AG09309 (cell line): ENCODE data around the gene ALKBH7.

Source experiments
- DNase-seq: peaks from one replicate; pipeline ENCODE4 v3.0.0-alpha.2; 2010; ENCODE audit warnings: low read depth
- H3K4me3 ChIP-seq: 2 replicates; pipeline ENCODE4 v1.5.1; 2011; ENCODE audit warnings: mild to moderate bottlenecking, low read depth, low read length, moderate library complexity; ENCODE audit not compliant: control insufficient read depth
- TF ChIP-seq, protein P1 (sequence below): IDR thresholded peaks from 2 replicates; pipeline ENCODE4 v1.5.1; 2011; ENCODE audit warnings: mild to moderate bottlenecking, low read depth, low read length, inconsistent platforms; ENCODE audit not compliant: insufficient read depth, control insufficient read depth; ENCODE audit errors: missing control alignments

ALKBH7 gene

GRCh38 chr19:6413291-6413690, 40.7 kb downstream of the ALKBH7 start:
- TF ChIP-seq, protein P1, sequence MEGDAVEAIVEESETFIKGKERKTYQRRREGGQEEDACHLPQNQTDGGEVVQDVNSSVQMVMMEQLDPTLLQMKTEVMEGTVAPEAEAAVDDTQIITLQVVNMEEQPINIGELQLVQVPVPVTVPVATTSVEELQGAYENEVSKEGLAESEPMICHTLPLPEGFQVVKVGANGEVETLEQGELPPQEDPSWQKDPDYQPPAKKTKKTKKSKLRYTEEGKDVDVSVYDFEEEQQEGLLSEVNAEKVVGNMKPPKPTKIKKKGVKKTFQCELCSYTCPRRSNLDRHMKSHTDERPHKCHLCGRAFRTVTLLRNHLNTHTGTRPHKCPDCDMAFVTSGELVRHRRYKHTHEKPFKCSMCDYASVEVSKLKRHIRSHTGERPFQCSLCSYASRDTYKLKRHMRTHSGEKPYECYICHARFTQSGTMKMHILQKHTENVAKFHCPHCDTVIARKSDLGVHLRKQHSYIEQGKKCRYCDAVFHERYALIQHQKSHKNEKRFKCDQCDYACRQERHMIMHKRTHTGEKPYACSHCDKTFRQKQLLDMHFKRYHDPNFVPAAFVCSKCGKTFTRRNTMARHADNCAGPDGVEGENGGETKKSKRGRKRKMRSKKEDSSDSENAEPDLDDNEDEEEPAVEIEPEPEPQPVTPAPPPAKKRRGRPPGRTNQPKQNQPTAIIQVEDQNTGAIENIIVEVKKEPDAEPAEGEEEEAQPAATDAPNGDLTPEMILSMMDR, result no peak
- no peak overlapping the region for H3K4me3 ChIP-seq
- no peak for DNase-seq

DNA sequence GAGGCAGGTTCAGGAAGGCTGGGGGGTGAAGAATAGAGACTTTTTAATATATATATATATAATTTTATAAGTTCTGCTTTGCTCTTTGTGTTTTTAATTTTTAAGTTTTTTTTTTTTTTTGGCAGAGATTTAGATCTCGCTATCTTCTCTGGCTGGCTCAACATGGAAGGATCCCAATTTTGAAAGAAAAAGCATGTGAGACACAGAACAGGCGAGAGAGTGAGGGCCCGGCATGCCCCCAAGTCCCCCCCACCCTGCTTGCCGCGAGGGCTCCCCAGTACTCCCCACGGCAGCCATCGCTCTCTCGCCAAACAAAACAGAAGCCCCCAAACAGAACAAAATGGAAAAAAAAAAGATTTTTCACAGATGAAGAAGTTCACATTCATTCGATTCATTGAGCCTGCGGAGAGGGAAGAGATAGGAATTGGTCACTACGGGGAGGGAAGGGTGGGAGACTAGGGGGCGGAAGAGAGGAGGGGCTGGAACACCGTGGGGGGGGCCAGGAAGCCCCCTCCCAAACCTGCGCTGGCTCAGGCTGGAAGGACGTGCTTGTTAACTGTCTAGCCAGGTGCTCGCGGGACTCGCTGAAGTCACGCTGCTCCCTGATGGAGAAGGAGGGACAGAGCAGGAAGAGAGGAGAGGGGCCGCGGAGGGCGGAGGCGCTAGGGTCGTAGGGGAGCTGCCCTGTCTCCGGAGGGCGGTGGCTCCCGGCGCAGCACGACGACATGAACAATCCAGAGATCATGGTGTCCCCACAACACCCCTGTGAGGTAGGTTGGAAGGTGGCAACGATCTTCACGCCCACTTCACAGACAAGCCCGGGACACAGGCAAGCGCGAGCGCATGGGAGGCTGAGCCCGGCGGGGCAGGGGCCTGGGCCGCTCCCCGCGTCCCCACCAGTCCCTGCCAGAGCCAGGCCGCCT, 41.4 kb downstream of the ALKBH7 start:
- H3K4me3 ChIP-seq, result no peak overlapping the region
- TF ChIP-seq, protein P1, result no peak
- no peak for DNase-seq

GRCh38 chr19:6414793-6415590, 42.4 kb downstream of the ALKBH7 start:
- DNase-seq, result no peak
- TF ChIP-seq, protein P1, result no peak
- no peak overlapping the region for H3K4me3 ChIP-seq

GRCh38 chr19:6415591-6416190, 43.1 kb downstream of the ALKBH7 start:
- no peak overlapping the region for H3K4me3 ChIP-seq
- DNase-seq, result no peak
- TF ChIP-seq, protein P1, result no peak

DNA sequence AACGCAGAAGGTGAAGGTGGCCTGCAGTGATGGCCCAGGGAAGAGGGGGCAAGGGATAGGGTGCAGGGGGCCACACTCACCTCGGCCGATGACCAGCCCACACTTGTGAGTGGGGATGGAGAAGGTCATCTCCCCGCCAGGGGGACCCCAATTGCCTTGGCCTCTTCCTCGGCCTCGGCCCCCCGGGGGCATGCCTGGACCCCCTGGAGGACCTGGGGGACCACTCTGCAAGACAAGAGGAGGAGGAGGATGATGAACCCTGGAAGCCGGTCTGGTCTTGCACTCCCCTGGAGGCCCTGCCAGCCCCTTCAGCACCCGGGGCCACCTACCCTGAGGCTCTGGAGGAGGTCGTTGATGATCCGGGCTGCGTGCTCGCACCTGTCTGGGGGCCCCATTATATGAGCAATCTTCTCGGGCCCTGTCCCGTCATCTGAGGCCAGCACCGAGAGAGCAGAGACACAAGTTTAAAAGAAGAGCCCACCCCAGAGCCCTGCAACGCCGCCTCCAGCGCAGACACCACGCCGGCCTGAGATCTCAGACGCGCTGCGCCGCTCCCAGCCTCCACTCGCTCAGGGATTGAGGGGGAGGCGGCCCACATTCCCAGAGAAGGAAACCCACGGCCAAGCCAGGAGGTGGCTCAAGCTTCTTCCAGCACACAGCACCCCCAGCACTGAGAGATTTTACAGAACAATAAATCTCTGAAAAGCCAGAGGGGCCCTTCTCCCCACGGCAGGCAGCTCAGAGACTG, 44.2 kb downstream of the ALKBH7 start:
- no peak for DNase-seq
- TF ChIP-seq, protein P1, result no peak
- H3K4me3 ChIP-seq, result no peak overlapping the region
